ENCODE measurements around the gene BCAS3. TPM values are rescaled to one million over a fixed set of nuclear protein-coding genes. Genes with fewer than 3 reads are reported as not detected.

Gene BCAS3
- total RNA-seq, 1 donor from 2014 or later = 64.9 TPM

DNA sequence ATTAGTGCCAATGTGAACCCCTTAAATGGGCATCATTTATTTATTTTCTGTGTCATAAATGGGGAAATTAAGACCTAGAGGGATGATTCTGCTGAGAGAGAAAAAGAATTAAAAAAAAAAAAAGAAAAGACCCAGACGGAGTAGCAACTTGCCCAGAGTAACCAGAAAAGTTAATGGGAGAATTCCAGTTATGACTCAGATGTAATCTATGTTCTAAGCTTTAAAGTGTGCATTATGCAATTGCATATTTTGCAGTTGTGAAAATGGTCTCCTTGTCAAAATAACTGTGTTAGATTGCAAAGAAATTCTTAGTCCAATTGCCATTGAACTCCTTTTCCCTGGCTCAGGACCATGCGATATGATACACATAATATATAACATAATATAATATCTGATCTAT, 683.4 kb downstream of the BCAS3 start:
- no peak for DNase-seq (ENCODE audit: low spot score in 2 of 2, unreplicated experiment in 2 of 2)
- H3K27me3 Mint-ChIP-seq (ENCODE audit: low read depth) = no peaks in the 10 kb centered on the region

DNA sequence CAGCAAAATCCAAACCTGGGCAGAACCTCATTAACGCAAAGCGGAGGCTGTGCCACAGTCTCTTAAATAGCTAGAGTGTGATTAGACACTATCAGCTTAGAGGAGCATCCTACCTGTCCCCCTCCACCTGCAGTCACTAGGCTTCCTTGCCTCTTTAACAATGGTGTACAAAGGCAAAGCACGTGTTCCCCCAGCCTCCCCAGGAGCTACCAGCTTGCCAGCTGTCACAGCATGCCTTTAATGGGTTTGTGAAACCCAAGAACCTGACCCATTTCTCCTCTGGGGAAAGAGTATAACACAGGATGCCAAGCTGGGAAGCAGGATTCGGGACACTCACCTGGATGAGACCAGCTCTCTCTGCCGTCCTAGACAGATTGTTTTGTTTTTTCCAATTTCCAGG, 684.7 kb downstream of the BCAS3 start:
- Mint-ChIP-seq H3K36me3 (peaks cover 18% of the 10 kb centered on the region), H3K27ac (no peak overlapping the region), H3K4me1 (peaks cover 19% of the 10 kb centered on the region), H3K9me3 (no peaks in the 10 kb centered on the region), H3K27me3 (ENCODE audit: low read depth) (no peaks in the 10 kb centered on the region), H3K4me3 (no peak overlapping the region)
- TF ChIP-seq, protein P1, sequence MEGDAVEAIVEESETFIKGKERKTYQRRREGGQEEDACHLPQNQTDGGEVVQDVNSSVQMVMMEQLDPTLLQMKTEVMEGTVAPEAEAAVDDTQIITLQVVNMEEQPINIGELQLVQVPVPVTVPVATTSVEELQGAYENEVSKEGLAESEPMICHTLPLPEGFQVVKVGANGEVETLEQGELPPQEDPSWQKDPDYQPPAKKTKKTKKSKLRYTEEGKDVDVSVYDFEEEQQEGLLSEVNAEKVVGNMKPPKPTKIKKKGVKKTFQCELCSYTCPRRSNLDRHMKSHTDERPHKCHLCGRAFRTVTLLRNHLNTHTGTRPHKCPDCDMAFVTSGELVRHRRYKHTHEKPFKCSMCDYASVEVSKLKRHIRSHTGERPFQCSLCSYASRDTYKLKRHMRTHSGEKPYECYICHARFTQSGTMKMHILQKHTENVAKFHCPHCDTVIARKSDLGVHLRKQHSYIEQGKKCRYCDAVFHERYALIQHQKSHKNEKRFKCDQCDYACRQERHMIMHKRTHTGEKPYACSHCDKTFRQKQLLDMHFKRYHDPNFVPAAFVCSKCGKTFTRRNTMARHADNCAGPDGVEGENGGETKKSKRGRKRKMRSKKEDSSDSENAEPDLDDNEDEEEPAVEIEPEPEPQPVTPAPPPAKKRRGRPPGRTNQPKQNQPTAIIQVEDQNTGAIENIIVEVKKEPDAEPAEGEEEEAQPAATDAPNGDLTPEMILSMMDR (IDR thresholded peaks at IDR 0.05; ENCODE audit: unreplicated experiment) = no peak
- DNase-seq (ENCODE audit: low spot score in 2 of 2, unreplicated experiment in 2 of 2) = no peak

More for the DNA sequence above, 683.4 kb downstream of the BCAS3 start:
- peaks cover 10% of the 10 kb centered on the region for H3K4me1 Mint-ChIP-seq
- H3K36me3 Mint-ChIP-seq = peaks cover 9% of the 10 kb centered on the region
- H3K27ac Mint-ChIP-seq = peak overlapping the region; percentile 6
- TF ChIP-seq, protein P1 (IDR thresholded peaks at IDR 0.05; ENCODE audit: unreplicated experiment) = no peak
- H3K9me3 Mint-ChIP-seq = no peaks in the 10 kb centered on the region
- no peak overlapping the region for H3K4me3 Mint-ChIP-seq

DNA sequence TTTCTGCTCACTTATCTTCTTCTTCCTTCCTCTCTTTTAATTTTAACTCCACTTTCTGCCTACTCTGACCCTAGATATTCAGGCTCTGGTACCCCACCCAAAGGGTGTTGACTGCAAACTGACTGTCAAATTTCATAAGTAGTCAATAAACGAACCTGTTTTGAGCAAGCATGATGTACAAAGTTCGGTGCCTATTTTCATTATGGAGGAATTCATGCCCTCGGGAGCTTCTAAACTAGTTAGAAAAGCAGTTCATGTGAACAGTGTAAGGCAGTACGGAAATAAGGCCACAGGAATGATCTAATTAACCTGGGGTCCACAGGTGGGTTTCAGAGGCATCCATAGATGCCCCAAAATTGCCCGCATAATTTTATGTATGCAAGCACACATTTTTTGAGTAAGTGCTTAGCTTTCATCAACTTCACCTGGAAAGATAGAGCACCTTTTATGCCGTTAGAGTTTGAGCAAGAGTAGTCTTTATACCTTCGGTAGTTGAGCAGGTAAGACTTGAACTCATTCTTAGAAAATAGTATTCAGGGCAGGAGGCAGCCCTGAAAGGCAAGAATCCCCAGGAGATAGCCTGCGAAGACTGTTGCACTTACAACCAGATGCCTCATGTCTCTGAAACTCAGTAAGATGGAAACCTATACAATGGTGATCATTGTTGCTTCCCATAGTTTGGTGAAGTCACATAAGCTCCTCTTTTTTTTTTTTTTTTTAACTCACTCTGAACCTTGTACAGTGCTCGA, 685.4 kb downstream of the BCAS3 start:
- Mint-ChIP-seq H3K36me3 (peaks cover 18% of the 10 kb centered on the region), H3K4me1 (peaks cover 20% of the 10 kb centered on the region), H3K4me3 (no peak overlapping the region), H3K27me3 (ENCODE audit: low read depth) (no peaks in the 10 kb centered on the region), H3K9me3 (no peaks in the 10 kb centered on the region), H3K27ac (no peak overlapping the region)
- TF ChIP-seq, protein P1 (IDR thresholded peaks at IDR 0.05; ENCODE audit: unreplicated experiment) = no peak
- no peak for DNase-seq (ENCODE audit: low spot score in 2 of 2, unreplicated experiment in 2 of 2)

DNA sequence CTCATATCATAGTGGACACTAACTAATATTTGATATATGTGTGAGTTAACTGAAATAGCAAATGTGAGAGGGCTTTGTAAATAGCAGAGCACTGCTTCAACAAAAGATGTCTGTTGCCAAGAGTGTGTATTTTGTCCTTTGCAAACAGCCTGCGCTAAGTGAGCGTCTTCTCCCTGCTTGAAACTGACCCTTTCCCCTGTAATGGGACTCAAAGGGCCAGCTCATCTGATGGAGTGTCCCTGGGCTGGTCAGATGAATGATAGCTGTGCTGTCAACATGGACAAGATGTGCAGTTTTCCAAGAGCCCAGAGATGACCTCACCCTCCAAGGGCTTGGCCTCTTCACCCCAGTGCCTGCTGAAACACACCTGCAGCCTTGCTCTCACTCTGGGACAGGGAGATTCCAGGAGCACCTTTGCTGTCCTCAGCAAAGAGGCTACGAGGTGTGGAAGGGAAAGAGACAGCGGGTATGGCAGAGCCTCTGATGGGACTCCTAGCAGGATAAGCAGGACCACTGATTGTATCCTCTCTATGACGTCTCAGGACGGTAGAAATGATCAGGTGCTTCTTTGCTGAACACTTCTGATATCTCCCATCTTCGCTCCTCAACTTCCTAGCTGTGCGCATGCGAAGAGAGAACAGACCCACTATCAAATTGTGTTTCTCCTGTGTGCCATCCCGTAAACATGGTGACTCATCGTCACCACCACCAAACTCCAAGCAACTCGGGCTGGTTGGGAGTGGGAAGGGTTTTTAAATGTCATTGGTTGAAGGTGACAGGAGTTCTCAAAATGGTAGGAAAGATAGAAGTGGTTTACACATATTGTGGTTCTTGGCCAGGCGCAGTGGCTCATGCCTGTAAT, 686.2 kb downstream of the BCAS3 start:
- TF ChIP-seq, protein P1 (IDR thresholded peaks at IDR 0.05; ENCODE audit: unreplicated experiment) = no peak

DNA sequence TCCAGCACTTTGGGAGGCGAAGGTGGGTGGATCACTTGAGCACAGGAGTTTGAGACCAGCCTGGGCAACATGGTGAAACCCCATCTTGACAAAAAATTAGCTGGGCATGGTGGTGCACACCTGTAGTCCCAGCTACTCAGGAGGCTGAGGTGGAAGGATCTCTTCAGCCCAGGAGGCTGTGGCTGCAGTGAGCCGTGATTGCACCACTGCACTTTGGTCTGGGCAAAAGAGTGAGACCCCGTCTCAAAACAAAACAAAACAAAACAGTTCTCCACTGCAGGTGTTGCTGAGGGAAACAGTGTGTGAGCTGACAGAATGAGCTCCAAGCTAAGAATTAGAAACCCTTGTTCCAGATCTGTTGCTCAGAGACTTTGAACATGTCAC, 686.8 kb downstream of the BCAS3 start:
- Mint-ChIP-seq H3K4me3 (no peak overlapping the region), H3K4me1 (peaks cover 22% of the 10 kb centered on the region), H3K27me3 (ENCODE audit: low read depth) (no peaks in the 10 kb centered on the region), H3K36me3 (peaks cover 17% of the 10 kb centered on the region), H3K27ac (no peak overlapping the region), H3K9me3 (no peaks in the 10 kb centered on the region)
- DNase-seq (ENCODE audit: low spot score in 2 of 2, unreplicated experiment in 2 of 2) = no peak
- TF ChIP-seq, protein P1 (IDR thresholded peaks at IDR 0.05; ENCODE audit: unreplicated experiment) = no peak

More for the DNA sequence above, 686.2 kb downstream of the BCAS3 start:
- Mint-ChIP-seq H3K9me3 (no peaks in the 10 kb centered on the region), H3K4me3 (no peak overlapping the region), H3K4me1 (peaks cover 21% of the 10 kb centered on the region), H3K36me3 (peaks cover 18% of the 10 kb centered on the region), H3K27ac (no peak overlapping the region), H3K27me3 (ENCODE audit: low read depth) (no peaks in the 10 kb centered on the region)
- DNase-seq (ENCODE audit: low spot score in 2 of 2, unreplicated experiment in 2 of 2) = no peak
